ENCODE measurements around the gene POU3F3.

Gene POU3F3

DNA sequence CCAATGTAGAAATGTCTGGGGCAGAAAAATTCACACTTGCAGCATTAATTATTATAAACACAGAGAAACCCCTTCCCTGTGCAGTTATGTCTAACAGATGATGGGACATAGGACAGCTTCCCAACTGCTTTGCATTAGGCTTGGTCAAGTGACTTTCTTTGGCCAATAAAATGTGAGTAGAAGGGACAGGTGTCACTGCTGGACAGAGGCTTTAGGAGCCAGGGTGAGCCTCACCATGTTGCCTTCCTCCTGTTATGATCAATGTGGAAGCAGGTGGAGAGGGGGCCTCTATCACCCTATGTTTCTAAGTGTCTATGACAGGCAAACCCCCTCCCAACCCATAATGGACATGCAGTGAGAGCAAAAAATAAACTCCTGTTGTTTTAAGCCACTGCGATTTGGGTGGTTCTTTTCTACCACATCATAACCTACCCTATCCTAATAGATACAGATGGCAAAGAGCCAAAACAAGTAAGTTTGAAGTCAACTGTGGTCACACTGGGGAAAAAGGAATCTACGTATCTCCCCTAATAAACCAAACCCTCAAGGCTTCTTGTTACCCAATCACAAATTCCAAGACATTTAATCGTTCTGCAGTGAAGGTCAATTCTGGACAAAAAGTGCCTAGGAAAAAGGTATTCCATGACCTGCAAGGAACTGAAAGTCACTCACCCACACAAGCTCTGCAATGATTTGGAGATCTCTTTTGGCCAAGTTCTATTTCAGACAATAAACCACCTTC, 28.6 kb upstream of the POU3F3 start:
- no peak overlapping the region for H3K4me3 ChIP-seq (ENCODE audit: low read length)
- no peak for DNase-seq (ENCODE audit: low read depth)
- TF ChIP-seq, protein P1, sequence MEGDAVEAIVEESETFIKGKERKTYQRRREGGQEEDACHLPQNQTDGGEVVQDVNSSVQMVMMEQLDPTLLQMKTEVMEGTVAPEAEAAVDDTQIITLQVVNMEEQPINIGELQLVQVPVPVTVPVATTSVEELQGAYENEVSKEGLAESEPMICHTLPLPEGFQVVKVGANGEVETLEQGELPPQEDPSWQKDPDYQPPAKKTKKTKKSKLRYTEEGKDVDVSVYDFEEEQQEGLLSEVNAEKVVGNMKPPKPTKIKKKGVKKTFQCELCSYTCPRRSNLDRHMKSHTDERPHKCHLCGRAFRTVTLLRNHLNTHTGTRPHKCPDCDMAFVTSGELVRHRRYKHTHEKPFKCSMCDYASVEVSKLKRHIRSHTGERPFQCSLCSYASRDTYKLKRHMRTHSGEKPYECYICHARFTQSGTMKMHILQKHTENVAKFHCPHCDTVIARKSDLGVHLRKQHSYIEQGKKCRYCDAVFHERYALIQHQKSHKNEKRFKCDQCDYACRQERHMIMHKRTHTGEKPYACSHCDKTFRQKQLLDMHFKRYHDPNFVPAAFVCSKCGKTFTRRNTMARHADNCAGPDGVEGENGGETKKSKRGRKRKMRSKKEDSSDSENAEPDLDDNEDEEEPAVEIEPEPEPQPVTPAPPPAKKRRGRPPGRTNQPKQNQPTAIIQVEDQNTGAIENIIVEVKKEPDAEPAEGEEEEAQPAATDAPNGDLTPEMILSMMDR (conservative IDR thresholded peaks at IDR 0.05; ENCODE audit: low read length): no peak

DNA sequence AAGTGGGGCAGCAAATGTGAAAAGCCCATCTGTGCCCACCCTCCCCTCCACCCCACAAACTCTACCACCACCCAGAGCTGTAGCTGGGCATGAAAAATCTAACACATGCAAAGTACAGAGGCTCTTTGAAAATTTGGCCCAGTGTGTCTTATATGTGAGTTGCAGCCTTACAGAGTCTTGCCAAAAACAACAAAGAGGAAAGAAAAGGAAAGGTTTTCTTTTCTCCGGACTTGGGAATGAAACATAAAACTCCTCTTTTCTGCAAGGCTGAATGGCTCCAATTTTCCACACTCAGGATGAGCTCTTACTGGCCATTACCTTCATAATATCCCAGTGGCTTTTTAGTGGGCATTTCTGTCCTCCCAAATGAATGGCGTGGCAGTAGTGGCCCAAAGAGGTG, 27.9 kb upstream of the POU3F3 start:
- no peak for DNase-seq (ENCODE audit: low read depth)
- no peak overlapping the region for H3K4me3 ChIP-seq (ENCODE audit: low read length)
- TF ChIP-seq, protein P1 (conservative IDR thresholded peaks at IDR 0.05; ENCODE audit: low read length): no peak

DNA sequence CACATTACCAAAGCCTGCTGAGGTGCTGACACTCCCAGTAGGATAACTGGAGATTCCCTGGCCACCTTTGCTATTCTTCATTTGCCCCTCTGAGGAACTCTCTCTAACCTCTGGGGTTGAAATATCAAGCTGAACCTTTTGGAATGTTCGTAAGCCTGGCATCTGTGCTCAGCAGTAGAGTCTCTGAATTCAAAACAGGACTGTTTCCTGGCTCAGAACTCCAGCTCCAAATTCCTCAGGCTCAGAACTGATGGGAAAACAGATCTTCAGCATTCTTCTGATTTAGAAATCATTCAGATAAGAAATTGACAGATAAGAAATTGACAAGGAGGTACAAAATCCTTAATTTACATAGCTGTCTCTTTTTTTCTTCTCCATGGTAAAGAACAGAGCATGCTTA, 22.2 kb upstream of the POU3F3 start:
- no peak overlapping the region for H3K4me3 ChIP-seq (ENCODE audit: low read length)
- DNase-seq (ENCODE audit: low read depth): no peak
- TF ChIP-seq, protein P1 (conservative IDR thresholded peaks at IDR 0.05; ENCODE audit: low read length): no peak

DNA sequence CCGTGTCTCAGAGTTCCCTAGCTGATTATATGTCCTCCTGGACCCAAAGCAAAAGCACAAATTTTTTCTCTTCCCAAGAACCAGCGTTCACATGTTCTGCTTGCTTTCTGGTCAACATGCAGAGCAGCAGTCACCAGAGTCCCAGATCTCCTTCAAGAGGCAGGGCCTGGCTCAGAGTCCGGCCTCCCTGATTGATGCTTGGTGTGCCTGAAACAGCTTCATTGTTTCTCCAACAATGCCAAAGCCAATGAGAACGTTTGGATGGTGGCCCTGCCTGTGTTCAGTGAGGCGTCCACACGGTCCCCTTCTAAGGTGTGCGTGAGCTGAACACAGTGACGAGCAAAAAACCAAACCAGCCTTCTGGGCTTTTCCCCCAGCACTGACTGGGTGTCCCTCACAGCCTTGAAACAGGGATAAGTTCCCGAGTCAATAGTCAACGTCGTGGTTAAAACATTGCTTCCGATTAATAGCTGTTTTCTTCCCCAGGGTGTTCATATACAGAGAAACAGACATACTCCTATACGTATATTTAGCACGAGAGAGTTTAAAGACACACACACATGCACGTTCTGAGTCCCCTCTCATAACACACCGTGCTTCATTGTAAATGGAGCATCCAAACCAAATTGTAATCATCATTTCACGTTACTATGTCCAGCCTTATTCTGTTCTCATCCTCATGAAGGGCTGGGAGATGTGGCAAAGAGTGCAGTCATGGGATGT, 19.3 kb upstream of the POU3F3 start:
- TF ChIP-seq, protein P1 (conservative IDR thresholded peaks at IDR 0.05; ENCODE audit: low read length): no peak
- DNase-seq (ENCODE audit: low read depth): no peak
- no peak overlapping the region for H3K4me3 ChIP-seq (ENCODE audit: low read length)

DNA sequence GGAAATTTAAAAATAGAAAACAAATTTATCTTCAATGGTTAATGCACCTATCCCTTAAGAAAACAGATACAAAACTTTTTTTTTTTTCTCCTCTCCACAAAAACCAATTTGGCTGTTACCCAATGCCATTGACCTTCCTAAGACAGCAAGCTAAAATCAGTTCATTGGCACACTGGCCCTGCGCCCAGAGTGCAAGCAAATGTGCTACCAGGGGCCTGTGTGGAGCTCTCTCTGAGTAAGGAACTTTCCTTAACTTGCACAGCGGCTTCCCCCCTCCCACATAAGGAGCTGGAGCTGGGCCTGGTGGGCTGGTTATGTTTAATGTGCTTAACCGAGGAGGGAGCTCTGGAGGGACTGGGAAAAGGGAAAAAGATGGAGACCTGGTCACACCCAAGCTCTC, 17.6 kb upstream of the POU3F3 start:
- no peak overlapping the region for H3K4me3 ChIP-seq (ENCODE audit: low read length)
- DNase-seq (ENCODE audit: low read depth): no peak
- TF ChIP-seq, protein P1 (conservative IDR thresholded peaks at IDR 0.05; ENCODE audit: low read length): no peak

DNA sequence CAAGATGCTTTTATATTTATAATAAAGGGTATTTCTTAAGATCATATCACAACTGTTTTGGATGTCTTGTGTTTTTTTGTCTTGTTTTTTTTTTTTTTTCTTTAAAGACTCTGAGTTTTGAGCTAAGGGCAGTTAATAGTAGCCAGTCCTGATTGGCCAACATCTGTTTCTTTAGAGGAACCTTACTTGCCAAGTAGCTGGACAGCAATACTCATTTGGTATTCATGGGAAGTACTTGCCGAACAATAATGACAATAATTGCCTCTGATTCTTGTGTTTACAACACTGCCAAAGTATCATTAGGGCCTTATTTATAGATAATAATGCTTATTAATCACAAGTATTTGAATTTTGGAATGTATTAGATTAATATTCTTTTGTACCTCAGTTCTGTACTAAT, 17.1 kb upstream of the POU3F3 start:
- no peak overlapping the region for H3K4me3 ChIP-seq (ENCODE audit: low read length)
- TF ChIP-seq, protein P1 (conservative IDR thresholded peaks at IDR 0.05; ENCODE audit: low read length): no peak

DNA sequence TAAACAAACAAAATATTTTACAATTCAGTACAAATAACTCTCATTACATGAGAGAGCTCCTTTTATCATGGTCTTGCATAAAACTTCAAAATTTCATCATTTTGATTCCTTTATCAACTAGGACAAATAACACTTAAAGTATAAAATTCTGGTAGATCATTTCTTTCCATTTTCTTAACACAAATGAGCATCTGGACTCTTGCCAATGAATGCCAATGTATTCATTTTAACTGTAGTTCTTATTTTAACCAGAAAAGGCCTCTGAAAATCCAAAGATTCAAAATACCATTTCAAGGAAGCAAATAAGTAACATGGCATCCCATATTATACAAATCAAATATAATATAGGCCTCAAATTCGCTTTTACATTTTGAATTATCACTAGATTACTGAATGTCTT, 13.8 kb upstream of the POU3F3 start:
- TF ChIP-seq, protein P1 (conservative IDR thresholded peaks at IDR 0.05; ENCODE audit: low read length): no peak
- DNase-seq (ENCODE audit: low read depth): no peak
- H3K4me3 ChIP-seq (ENCODE audit: low read length): no peak overlapping the region

More for the DNA sequence above, 17.1 kb upstream of the POU3F3 start:
- no peak for DNase-seq (ENCODE audit: low read depth)

Data from AG10803 (cell line).